IPS DF 4.7 (cell line): ENCODE data around the gene TTYH1.
"Not testable (repeated sequence)": the region's sequence is repeated elsewhere in the genome, so short reads cannot be mapped to it uniquely, and the experiment has no call there.

Source experiments
- DNase-seq: peaks from one replicate; pipeline ENCODE4 v3.0.0-alpha.2; 2013; ENCODE audit warnings: low spot score; ENCODE audit errors: extremely low read depth

Gene TTYH1

GRCh38 chr19:54459282-54460229 is 44.3 kb downstream of the TTYH1 start:
- no peak for DNase-seq

GRCh38 chr19:54460230-54461005 is 45.2 kb downstream of the TTYH1 start:
- DNase-seq, result no peak

GRCh38 chr19:54461210-54461609 is 45.9 kb downstream of the TTYH1 start:
- no peak for DNase-seq

DNA sequence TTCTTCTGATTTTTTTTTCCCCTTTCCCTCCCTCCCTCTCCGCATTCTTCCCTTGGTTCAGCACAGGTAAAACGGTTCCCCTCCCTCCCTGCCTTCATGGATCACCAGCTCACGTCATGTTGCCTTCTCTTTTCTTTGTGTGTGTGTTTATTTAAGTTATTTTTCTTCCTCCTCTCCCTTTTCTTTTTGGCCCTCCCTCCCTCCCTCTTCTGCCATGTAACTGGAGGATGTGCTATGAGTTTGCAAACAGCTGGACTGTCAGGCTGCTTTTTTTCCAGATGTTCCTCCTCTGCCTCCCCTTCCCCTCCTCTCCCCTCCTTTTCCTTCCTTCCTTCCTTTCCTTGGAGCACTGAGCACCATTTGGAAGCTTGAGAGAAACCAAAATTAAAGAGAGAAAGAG is 46.3 kb downstream of the TTYH1 start:
- DNase-seq, result no peak

DNA sequence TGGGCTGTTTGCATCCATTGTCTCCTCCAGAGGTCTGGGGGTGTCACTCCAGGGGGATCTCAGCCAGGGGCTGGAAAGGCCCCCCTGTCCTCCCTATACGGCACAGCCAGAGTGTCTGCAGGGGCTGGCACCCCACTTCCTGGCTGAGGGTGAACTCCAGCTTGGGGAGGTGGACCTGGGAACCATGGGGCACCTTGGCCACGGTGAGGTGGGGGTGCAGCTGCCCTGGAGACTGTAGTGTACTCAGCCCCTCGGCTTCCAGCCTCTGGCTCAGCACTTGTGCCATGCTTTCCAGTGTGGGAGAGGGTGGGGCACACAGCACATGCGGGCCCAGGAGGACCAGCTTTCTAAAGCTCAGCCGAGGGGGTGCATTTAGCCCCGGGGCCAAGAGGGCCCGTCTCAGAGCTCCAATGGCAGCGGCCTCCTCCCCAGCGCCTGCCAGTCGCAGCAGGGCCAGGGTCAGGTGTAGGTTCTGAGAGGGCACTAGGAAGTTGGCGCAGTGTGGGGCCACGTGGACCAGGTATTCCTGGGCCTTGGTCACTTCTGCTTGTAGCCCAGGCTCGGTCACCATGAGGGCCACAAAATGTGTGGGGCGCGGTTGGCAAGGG is 46.9 kb downstream of the TTYH1 start:
- DNase-seq, result no peak

DNA sequence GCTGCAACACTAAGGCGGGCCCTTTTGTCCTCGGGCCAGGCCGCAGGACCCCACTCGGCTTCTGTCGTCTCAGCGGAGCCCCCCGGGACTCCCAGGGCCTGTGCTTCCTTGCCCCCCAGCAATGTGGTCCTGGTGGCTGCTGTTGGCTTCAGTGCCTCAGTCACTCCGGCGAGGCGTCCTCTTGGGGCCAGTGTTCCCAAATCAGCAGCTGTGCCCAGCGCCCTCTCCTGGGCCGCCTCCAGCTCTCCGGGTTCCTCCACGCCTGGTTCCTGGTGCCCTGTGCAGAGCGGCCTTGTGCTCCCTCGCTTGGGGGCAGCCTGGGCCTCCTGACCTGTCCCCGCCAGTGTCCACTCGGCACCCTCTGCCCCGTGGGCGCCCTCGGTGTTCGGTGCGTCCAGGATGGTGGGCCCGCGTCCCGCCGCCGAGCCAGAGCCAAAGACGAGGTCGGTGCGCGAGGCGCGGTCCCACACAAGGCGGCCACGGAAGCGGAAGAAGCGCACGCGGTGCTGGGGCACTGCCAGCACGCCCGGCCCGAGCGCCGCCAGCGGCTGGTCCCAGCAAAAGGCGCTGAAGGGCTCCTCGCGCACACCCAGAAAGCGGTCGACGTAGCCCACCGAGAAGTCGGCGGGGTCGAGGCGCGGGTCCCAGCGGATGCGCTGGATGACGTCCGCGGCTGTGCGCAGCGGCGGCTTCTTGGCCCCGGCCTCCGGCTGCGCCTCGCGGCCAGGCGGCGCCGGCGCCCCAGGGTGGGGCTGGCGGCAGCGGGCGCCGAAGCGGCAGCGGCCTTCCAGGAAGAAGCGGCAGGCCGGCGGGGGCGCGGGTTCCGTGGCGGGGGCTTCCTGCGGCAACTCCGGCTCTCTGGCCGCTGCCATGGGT is 47.6 kb downstream of the TTYH1 start:
- DNase-seq, result no peak

DNA sequence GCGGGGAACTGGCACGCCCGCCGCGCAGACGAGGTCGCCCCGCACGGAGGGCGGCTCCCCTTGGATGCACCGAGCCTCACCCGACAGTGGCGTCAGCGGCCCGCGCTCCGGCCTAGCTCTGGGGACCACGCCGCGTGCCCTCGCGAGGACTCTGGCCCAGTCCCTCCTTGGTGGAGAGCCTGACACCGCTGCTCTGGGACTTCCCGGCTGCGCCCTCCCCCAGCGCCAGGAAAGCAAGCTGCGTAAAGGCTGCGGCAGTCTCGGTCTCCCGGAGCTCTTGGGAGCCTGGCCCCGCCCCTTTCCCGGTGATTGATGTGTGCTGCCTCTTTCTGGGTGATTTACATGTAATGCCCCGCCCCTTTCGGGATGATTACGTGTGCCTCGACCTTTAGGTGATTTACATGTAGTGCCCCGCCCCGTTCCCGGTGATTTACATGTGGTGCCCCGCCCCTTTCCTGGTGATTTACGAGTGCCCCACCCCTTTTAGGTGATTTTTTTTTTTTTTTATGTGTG is 48.3 kb downstream of the TTYH1 start, which contains the start of gene LENG9:
LENG9 (minus strand) TSS at position 248 of the 513 bp plus-strand sequence. CDS start 252 bp downstream, outside the sequence.
- no peak for DNase-seq

DNA sequence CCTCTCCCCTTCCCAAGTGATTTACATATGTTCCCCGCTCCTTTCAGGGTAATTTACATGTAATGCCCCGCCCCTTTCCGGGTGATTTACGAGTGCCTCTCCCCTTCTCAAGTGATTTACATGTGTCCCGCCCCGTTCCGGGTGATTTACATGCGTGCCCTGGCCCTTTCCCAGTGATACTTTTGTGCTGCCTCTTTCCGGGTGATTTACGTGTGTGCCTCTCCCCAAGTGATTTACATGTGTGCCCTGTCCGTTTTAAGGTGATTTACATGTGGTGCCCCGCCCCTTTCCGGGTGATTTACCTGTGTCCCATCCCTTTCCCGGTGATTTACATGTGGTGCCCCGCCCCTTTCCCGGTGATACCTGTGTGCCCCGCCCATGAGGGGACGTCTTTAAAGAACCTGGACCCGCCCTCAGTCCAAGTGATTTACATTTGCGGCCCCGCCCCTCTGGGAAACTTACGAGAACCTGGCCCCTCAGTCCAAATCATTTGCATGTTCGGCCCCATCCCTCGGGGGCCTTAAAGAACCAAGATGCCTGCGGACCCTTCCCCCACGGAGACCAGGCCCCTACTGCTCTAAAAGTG is 48.9 kb downstream of the TTYH1 start:
- DNase-seq, result no peak

DNA sequence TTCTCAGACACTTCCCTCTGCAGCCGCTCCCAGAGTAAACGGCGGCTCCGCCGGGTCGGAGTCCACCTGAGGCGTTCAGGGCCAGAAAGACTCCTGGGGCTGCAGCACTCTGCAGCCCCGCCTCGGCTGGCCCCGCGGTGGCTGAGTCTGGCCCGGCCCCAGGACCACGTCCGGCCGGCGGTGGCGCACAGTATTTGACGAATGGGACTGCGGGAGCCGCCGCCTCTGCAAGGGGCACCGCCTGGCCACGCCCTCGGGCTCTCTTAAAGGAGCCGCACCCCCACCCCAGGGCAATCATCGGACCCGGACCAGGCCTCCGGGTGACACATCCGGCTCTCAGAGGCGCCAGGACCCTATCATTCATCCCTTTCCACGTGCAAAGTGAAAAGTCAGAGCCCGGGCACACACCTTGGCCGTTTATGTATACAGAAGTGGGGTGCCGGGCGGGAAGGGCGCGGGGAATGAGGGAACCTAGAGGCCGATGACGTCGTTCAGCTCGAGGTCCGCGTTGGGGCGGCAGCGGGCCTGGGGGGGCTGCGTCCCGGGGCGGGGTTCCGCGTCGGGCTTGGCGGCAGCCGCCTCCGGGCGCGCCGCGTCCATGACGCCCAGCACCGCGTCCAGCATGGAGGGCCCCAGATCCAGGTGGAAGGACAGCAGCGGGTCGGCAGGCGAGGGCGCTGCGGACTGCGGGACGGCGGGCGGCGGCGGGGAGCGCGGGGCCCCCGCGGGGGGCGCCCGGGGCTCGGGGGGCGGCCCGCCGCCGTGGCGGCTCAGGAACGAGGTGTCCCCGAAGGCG is 49.6 kb downstream of the TTYH1 start:
- DNase-seq, result no peak

DNA sequence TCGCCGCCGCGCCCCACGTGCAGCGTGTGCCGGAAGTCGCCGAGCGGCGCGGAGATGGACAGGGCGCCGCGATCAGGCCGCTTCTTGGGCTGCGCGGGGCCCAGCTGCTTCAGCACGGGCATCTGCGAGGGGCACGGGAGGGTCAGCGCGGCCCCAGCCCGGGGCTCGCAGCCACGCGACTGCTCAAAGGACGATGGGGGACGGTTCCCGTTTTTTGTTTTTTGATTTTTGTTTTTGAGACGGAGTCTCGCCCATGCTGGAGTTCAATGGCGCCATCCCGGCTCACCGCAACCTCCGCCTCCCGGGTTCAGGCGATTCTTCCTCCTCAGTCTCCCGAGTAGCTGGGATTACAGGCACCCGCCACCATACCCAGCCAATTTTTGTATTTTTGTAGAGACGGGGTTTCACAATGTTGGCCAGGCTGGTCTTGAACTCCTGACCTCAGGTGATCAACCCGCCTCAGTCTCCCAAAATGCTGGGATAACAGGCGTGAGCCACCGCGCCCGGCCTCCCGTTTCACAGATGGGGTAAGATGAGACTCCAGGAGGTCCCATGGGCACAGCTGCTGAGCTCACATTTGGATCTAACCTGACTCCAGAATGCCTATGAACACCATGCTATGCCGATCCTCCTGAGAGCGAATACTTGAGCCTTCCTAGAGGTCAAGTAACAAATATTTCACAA is 50.3 kb downstream of the TTYH1 start:
- DNase-seq, result no peak

- DNase-seq, result not testable (repeated sequence)
Measured at GRCh38 chr19:54466110-54466480, 50.8 kb downstream of the TTYH1 start.

DNA sequence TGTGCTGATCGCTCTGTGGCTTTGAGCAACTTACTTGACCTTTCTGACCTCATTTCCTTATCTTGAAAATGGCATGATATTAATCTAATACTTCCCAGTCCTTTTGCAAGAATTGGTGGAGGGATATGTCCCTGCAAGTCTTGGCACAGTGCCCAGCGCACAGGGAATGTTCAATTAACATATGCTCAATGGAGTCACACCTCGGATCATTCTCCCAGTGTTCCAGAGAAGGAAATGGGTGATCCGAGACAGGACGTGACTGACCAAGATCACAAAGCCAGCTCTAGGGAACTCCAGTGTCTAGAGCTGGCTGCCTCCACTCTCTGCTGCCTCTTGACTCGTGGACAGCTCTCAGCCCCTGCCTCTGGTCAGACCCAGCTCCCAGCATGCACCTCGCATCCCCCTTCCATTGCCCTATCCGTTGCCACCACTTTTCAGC is 54.3 kb downstream of the TTYH1 start:
- DNase-seq, result no peak

DNA sequence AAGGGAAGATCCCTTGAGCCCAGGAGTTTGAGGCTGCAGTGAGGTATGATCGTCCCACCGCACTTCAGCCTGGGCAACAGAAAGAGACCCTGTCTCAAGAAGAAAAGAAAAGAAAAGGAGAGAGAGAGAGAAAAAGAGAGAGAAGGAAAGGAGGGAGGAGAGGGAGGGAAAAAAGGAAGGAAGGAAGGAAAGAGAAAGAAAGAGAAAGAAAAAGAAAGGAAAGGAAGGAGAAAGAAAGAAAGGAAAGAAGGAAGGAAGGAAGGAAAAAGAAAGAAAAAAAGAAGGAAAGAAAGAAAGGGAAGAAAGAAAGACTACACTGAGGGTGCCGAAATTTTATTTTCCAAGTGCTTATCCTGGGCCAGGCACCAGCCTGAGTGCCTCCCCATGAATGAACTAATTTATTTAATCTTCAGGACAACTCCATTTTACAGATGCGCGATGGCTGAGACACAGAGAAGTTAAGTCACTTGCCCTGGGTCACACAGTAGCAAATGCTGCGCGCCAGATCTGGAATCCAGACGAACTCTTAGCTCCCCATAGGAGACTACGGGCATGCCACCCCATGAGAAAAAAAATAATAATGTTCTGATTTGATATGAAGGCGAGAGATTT is 55.1 kb downstream of the TTYH1 start:
- DNase-seq, result no peak

- no peak for DNase-seq
Measured at GRCh38 chr19:54470991-54471782, 55.9 kb downstream of the TTYH1 start.

DNA sequence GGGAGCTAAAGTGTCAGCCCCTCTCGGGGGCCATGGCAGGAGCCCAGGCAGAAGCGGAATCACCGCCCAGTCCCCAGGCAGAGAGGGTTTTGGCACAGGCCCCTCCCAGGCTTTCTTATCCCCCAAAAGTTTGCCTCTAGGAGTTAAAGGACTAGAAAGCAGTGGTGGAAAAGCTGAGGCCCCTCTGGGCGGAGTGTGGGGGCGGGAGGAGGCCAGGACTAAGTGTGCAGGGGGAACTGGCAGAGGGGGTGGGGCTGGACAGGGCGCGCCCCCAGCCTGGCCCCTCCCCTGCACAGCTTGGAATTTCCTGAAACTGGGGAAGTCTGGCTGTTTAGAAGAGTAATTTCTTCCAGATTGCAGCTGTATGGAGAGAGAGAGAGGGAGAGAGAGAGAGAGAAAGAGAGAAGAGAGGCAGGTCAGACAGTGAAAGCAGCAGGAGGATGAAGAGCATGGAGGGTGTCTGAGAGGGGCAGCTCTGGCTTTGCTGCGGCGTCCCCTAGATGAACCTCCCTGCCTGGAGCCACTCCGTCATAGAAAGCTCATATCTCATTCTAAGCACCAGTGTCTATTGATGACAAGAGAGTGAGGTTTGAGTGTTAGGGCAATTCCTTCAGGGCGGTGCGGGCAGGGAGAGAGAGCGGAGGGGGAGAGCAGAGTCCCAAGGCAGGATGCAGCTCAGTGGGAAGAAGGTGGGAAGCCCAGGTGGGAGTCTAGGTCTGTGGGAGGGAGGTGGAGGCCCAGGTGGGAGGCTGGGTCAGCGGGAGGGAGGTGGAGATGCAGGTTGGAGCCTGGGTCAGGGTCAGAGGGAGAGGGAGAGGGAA is 58.0 kb downstream of the TTYH1 start, which contains the start of gene CDC42EP5:
CDC42EP5 (minus strand) TSS at position 226 of the 821 bp plus-strand sequence. CDS start 7,749 bp downstream, outside the sequence.
- DNase-seq, result no peak

DNA sequence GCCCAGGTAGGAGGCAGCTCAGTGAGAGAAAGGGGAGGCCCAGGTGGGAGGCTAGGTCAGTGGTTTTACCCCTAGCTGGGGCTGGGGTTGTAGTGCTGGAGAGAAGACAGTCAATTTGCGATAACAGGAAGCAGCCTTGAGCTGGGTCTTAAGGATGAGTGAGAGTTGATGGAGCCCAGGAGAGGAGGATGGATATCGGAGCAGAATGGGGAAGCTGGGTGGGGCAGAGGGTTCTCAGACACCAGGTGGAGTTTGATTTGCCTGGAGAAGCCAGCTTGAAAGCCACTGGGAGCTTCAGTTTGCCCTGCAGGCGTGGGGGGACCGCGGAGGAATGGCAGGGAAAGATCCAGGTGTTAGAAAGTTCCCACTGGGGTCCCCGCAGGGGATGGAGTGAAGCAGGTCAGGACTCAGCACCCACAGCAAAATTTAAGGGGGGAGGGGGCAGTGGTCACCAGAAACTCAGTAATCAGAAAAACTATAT is 58.7 kb downstream of the TTYH1 start:
- DNase-seq, result no peak
